GM19035 (cell line): Measurements from ENCODE around the gene TSHZ2.
"Not testable (repeated sequence)": the region's sequence is repeated elsewhere in the genome, so short reads cannot be mapped to it uniquely, and the experiment has no call there.

Source experiments
- ATAC-seq: cut with Tn5 transposase; IDR thresholded peaks from one replicate; pipeline ENCODE4 v1.9.1; 2021; ENCODE audit not compliant: unreplicated experiment

Gene TSHZ2

DNA sequence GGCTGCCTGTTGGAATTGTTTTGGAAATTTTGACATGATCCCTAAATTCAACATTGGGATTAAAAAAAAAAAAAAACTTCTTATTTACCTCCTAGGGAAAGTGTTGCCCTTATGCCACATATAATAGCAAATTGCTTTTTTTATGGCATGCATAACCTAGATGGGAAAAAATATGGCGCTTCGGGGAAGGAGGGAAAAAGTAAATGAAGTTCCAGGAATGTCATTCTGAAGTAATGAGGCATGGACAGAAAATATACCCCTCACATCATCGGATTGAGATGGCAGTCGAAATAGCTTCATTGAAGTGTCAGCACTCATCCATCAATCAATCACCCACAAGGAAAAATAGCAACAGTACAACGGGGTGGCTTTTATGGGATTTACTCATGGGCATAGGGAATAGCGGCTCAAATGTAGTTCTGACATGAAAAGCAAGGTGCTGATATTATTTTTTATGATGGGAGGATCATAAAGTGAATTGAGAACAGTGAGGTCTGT, 516.7 kb downstream of the TSHZ2 start:
- ATAC-seq: no peak

DNA sequence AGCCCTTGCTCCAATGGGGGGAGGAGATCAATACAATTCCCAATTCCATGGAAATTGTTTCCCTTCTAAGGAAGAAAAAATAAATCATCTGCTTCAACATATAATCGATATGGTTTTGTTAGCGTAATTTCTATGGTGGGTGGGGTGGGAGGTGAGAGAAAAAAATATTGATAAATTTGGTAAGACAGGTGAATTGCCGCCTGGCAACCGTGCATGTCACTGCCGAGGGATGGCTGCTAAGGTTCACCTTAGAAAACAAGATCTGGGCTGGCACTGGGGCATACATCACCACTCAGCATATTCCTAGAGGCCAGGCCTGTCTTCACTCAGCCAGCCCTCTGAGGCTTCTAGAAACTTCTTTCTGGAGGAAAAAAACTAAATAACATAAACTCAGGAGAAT, 517.4 kb downstream of the TSHZ2 start:
- no peak for ATAC-seq

DNA sequence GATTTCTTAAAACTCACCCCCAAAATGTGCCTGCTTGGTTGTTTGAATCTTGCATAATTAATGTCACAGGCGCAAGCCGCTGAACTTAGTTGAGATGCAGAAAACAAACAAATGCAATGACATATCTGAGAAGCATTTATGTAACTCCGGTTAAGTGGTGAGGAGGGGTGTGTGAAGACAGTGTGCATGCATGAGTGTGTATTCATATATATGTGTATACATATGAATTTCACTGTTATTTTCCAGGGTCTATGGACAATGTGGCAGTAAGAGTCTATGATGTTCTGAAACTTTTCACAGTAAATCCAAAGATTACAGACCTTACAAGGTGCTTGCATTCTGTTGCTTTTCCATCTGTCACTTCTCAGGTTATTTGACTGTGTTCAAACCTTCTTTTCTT, 518.5 kb downstream of the TSHZ2 start:
- ATAC-seq: no peak

GRCh38 chr20:53491462-53491861, 519.3 kb downstream of the TSHZ2 start:
- ATAC-seq: no peak

DNA sequence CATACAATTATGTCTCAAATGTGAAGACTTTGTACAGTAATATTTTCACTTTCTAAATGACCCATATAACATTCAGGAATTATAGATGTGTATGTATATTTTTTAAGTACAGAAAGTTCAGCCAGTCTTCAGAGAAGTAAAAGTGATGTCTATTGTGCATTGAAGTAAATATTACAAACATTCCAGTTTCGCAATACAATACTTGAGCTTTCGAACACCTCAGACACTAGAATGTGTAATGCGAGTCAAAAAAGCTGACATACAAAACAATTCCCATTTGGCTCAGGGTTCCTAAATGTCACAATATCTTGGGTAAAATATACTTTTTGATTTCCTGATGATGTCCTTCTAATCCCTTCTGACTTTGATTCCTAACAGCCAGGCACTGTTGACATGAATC, 520.1 kb downstream of the TSHZ2 start:
- ATAC-seq: no peak

- no peak for ATAC-seq
Measured at GRCh38 chr20:53493311-53493857, 521.2 kb downstream of the TSHZ2 start.

DNA sequence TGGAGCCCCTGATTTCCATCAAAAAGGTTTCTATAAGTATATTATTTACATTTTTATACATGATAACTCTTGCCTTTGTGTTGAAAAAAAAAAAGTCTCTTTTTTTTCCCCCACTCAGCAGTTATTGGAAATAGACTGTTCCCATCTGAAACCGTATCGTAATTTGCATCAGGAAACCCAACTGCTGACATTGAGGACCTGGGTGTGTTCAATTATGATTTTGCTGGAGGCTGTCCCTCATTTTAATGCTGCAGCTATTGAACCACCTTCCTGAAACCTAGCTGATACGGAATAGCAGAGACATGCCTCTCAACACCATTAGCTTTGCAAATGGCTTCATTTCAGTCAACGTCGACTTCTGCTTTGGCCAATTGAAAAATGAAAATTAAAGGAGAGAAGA, 522.6 kb downstream of the TSHZ2 start:
- ATAC-seq: no peak

DNA sequence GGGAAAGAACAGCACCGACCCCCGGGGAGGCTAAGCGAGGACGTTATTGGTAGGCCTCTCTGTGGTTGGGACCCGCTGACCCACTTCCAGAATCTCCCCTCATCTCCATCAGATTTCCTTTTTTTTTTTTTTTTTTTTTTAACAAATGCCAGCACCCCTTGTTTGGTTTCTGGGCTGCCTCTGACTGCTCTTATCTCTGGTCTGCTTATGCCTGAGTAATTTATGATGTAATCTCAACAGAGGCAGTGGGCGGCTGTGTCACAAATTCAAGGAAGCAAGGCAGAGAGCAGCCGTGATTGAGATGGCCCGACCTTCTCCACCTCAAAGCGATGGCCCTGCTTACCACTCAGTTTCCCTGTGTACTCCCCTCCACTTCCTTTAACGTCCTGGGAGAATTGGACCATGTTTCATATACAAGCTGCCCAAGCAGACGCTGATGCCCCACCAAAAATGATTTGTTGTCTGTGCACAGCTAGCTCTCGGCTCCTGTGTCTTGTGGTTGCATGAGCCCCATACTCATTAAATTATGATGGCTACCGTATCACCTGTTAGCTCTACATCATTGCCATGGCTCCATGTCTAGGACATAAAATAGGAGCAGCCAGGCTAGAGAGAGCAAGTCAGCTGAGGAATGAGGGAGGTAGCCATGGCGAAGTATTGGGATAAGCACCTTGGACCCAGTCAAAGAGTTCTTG, 523.4 kb downstream of the TSHZ2 start:
- no peak for ATAC-seq

DNA sequence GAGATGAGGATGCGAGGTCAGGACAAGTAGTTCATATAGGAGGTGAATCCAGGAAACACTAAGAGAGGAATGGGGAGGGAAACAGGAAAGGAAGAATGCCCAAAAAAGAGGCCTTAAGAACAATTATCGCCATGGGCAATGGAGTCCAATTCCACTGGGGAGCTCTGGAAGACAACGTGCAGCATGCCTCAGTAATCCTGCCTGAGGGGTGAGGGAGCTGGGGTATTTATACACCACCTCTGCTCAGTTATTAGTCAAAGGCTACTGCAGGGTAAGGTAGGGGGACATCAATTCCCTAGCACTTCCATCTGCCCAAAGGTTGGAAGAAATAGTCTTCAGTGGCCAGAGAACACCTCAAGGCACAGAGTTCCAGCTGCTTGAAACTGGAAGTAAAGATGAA, 525.1 kb downstream of the TSHZ2 start:
- no peak for ATAC-seq

- no peak for ATAC-seq
Measured at GRCh38 chr20:53498341-53498740, 526.2 kb downstream of the TSHZ2 start.

DNA sequence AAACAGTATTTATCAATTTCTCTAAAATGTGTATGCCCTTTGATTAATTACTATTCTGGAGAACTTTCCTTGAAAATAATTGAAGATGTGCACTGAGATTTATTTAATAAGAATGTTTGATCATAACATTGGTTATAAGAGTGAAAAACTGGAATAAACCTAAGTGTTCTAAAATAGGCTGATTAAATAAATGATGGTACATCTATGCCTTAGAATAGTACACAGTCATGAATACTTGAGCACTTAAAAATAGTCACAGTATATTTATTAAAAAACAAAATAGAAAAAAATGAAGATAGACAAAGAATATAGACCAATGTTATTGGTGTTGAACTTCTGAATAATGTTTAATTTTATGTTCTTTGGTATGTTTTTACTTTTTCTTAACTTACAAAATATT, 528.5 kb downstream of the TSHZ2 start:
- ATAC-seq: no peak

DNA sequence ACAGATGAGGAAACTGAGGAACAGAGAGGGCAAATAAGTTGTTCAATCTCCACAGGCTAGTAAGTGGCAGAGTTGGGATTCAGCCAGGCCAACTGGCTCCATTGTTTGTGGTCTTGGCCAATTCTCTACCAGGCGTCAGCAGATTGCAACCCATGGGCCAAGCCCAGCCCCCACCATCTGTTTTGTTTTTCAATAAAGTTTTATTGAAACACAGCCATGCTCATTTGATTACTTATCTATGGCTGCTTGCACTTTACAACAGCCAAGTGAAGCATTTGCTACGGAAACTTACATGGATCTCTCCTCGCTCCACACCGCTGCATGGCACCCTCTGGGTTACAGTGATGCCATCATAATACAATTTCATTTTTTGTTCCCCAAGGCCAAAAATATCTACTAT, 530.7 kb downstream of the TSHZ2 start:
- ATAC-seq: no peak

DNA sequence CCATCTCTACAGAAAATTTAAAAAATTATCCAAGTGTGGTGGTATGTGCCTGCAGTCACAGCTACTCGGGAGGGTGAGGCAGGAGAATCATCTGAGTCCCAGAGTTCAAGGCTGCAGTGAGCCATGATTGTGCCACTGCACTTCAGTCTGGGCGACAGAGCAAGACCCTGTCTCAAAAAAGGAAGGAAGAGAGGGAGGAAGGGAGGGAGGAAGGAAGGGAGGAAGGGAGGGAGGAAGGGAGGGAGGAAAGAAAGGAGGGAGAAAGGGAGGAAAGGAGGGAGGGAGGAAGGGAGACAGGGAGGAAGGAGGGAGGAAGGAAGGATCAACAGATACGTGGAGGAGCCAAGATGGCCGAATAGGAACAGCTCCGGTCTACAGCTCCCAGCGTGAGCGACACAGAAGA, 531.4 kb downstream of the TSHZ2 start:
- ATAC-seq: no peak

- not testable (repeated sequence) for ATAC-seq
Measured at GRCh38 chr20:53504106-53504505, 531.9 kb downstream of the TSHZ2 start.

- ATAC-seq: no peak
Measured at GRCh38 chr20:53510262-53510661, 538.1 kb downstream of the TSHZ2 start.

DNA sequence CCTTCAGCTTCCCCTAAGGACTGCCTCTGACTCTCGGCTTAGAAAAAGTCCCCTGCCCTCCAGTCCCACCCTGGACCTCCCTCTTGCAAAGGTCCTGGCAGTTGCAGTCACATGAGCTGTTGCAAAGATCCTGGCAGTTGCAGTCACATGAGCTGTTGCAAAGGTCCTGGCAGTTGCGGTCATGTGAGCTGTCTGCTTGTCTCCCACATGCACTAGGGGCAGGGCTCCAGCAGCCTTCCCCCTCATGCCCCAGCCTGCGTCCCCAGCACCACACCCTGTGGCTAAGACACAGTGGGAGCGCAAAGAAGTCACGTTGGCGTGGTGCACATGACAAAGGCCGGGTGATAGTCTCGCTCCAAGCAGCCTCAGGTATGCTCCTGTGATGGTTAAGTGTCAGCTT, 538.5 kb downstream of the TSHZ2 start:
- no peak for ATAC-seq

DNA sequence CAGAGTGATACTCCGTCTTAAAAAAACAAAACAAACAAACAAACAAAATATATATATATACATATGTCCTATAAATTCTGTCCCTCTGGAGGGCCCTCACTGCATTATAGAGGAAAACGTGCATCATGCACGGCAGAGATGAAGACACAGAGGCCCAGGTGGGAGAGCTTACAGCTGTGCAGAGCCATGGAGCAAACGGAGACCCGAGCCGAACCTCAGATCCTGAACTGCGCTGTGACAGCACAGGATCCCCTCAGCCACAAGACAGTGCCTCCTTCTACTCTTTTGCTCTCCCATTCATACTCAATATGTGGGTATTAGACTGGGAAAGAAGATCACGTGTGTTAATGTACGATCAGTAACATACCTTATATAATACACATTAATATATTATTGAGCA, 539.9 kb downstream of the TSHZ2 start:
- ATAC-seq: no peak

- ATAC-seq: no peak
Measured at GRCh38 chr20:53513168-53513488, 541.0 kb downstream of the TSHZ2 start.

DNA sequence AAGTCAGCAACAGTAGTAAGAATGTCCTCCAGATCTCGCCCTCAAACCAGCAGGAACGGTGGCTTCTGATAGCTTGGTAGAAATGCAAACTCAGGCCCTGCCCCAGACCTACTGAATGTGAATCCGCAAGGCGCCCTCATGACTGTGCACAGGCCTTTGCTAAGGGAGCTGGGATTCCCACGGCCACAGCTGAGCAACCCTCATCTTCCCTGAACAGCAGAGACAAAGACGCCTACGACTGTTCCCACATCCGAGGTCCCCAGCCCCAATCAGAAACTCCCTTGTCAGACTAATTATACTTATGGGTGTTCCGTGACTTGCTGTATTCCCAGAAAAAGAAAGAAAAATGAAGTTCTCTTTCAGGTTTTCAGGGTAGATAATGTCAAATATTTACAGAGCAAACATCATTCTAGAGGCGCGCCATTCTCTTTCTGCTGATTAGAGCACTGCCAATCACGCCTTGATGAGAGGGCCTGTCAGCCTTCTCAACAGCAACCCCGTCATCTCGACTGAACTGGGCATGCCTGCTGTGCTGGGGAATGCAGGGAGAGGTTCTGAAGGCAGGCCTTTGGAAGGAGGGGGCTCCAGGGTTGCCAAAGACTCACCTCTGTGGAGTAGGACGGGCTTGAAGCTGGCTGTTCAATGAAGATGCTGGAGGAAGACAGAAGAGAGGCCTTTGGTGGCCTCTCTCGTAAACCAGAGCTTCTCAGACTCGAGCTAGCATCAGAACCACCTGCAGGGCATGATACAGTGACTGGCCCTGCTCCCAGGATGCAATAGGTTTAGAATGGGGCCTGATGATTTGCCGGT, 541.5 kb downstream of the TSHZ2 start:
- no peak for ATAC-seq

DNA sequence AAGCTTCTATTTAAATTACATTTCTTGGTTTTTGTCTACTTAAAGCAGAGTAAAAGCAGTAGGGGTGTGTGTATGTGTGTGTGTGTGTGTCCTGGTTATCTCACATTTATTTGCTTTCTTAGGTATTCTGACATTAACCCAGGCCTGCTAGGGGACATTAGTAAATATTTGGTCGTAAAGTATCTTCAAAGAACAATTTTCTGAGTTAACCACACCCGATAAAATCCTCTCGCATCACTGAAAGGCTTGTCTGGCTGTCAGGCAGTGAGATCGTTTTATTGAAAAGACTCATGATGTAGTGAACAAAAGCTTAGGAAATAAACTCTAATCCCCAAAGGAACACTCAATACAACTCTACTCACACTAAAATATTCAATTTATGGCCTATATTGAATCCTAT, 543.6 kb downstream of the TSHZ2 start:
- ATAC-seq: no peak

- ATAC-seq: no peak
Measured at GRCh38 chr20:53517146-53517545, 545.0 kb downstream of the TSHZ2 start.

- ATAC-seq: not testable (repeated sequence)
Measured at GRCh38 chr20:53521421-53521820, 549.3 kb downstream of the TSHZ2 start.
